IPS DF 6.9 (cell line): ENCODE data around the gene C1D.

Source experiments
- DNase-seq: peaks from one replicate; pipeline ENCODE4 v3.0.0-alpha.2; 2013; ENCODE audit warnings: low read depth, low spot score
- H3K27ac ChIP-seq: one replicate; pipeline ENCODE4 v1.5.1; 2013; ENCODE audit warnings: low read length, control low read depth
- H3K27me3 ChIP-seq: 2 replicates; pipeline ENCODE4 v1.6.1; 2013; ENCODE audit warnings: mild to moderate bottlenecking, low read length; ENCODE audit not compliant: control insufficient read depth, insufficient read depth
- H3K36me3 ChIP-seq: 2 replicates; pipeline ENCODE4 v1.6.1; 2013; ENCODE audit warnings: low read length; ENCODE audit not compliant: control insufficient read depth, insufficient read depth
- H3K4me1 ChIP-seq: 2 replicates; pipeline ENCODE4 v1.6.1; 2013; ENCODE audit warnings: low read length; ENCODE audit not compliant: control insufficient read depth, insufficient read depth
- H3K4me3 ChIP-seq: 2 replicates; pipeline ENCODE4 v1.5.1; 2013; ENCODE audit warnings: mild to moderate bottlenecking, low read length
- H3K9me3 ChIP-seq: 2 replicates; pipeline ENCODE4 v1.6.1; 2013; ENCODE audit warnings: low read length, inconsistent platforms; ENCODE audit not compliant: control insufficient read depth, insufficient read depth
- WGBS: extraction: QIAGEN DNeasy Blood & Tissue Kit; methylation state at CpG from one replicate; pipeline ENCODE4 v1.1.7; 2013; ENCODE audit warnings: mixed read lengths, missing lambda C conversion rate; ENCODE audit not compliant: insufficient read length, insufficient coverage; 5-methylcytosine and 5-hydroxymethylcytosine counted together

Gene C1D

DNA sequence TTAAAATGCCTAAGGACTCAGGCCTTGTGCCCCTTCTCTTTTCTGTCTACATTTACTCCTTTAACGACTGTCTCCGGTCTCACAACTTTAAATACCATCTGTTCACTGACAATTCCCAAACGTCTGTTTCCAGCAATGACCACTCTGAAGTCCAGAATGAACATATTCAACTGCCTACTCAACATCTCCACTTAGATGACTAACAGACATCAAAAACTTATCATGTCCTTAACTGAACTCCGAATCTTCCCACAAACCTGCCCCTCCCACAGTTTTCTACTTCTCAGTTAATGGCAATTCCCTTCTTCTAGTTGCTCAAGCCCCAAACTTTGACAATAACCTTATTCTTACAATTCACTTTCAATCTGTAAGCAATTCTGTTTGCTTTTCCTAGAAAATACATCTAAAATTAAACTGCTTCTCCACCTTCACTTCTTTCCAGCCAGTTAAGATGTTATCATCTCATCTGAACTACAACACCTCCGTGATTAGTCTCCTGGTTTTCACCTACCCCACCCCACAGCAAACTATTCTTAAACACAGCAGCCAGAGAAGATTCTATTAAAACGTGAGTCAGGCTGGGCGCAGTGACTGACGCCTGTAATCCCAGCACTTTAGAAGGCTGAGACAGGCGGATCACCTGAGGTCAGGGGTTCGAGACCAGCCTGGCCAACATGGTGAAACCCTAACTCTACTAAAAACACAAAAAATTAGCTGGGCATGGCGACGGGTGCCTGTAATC, 2.8 kb downstream of the C1D start:
- DNase-seq: no peak
- no peak overlapping the region for H3K27ac ChIP-seq
- H3K36me3 ChIP-seq: no peaks in the 10 kb centered on the region
- H3K4me1 ChIP-seq: peaks cover 3% of the 10 kb centered on the region; the same call in 1 of the 2 replicates
- H3K4me3 ChIP-seq: no peak overlapping the region
- no peaks in the 10 kb centered on the region for H3K27me3 ChIP-seq
- no CpG with 5 or more reads among the region's 12 CpGs for WGBS
- no peaks in the 10 kb centered on the region for H3K9me3 ChIP-seq

GRCh38 chr2:68057658-68058396, 5.0 kb downstream of the C1D start:
- DNase-seq: no peak
- Histone ChIP-seq H3K9me3 (no peaks in the 10 kb centered on the region), H3K4me1 (no peaks in the 10 kb centered on the region), H3K4me3 (no peak overlapping the region), H3K36me3 (no peaks in the 10 kb centered on the region), H3K27me3 (no peaks in the 10 kb centered on the region), H3K27ac (no peak overlapping the region)
- WGBS: 100% methylated on average over 1 of the region's 3 CpGs

GRCh38 chr2:68052717-68053422, 9.9 kb downstream of the C1D start:
- H3K36me3 ChIP-seq: no peaks in the 10 kb centered on the region
- DNase-seq: no peak
- no peak overlapping the region for H3K27ac ChIP-seq

DNA sequence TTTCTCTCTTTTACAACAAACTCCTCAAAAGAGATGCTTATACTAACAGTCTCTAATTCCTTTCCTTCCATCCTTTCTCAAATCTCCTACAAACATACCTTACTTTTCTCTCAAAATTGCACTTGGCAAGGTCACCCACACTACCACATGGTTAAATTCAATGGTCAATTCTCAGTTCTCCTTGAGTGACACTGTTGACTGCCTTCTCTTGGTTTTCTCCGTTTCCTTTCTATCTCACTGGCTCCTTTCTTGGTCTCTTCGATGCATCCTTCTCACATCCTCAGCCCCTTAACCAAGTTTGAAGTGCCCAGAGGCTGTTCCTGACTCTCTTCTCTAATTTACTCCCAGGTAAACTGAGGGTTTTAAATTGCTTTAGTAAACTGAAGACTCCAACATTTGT, 12.5 kb downstream of the C1D start:
- Histone ChIP-seq H3K27ac (no peak overlapping the region), H3K27me3 (no peaks in the 10 kb centered on the region), H3K4me1 (no peaks in the 10 kb centered on the region), H3K9me3 (no peaks in the 10 kb centered on the region), H3K4me3 (no peak overlapping the region), H3K36me3 (no peaks in the 10 kb centered on the region)
- WGBS: no CpG with 5 or more reads among the region's 2 CpGs
- no peak for DNase-seq

More at GRCh38 chr2:68052717-68053422, 9.9 kb downstream of the C1D start:
- Histone ChIP-seq H3K9me3 (no peaks in the 10 kb centered on the region), H3K27me3 (no peaks in the 10 kb centered on the region), H3K4me1 (no peaks in the 10 kb centered on the region), H3K4me3 (no peak overlapping the region)
- no CpG with 5 or more reads among the region's 6 CpGs for WGBS

- no peaks in the 10 kb centered on the region for H3K36me3 ChIP-seq
- DNase-seq: no peak
- H3K4me3 ChIP-seq: no peak overlapping the region
- WGBS: no CpG with 5 or more reads among the region's 4 CpGs
- no peak overlapping the region for H3K27ac ChIP-seq
- H3K4me1 ChIP-seq: no peaks in the 10 kb centered on the region
- no peaks in the 10 kb centered on the region for H3K9me3 ChIP-seq
- no peaks in the 10 kb centered on the region for H3K27me3 ChIP-seq
These were observed 16.1 kb downstream of the C1D start for GRCh38 chr2:68046642-68047240.

DNA sequence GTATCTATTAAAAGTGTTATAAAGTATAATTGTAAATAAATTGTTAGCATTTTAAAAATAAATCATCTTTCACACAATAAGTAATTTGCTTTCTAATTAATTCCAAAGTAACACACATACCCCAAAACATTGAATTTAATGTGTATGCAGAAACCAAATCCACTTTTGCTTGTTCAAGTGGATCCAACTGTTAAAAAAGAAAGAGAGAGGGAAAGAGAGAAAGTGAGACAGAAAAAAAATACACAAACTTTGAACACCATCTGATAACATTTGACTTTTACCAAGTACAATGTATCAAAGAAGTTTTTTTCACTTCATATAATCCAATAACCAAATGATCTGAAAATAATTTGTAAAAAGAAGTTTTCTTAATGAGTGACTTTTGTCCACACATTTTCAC, 16.6 kb downstream of the C1D start:
- Histone ChIP-seq H3K4me3 (no peak overlapping the region), H3K27ac (no peak overlapping the region), H3K4me1 (no peaks in the 10 kb centered on the region), H3K27me3 (no peaks in the 10 kb centered on the region), H3K36me3 (no peaks in the 10 kb centered on the region), H3K9me3 (no peaks in the 10 kb centered on the region)
- no peak for DNase-seq

DNA sequence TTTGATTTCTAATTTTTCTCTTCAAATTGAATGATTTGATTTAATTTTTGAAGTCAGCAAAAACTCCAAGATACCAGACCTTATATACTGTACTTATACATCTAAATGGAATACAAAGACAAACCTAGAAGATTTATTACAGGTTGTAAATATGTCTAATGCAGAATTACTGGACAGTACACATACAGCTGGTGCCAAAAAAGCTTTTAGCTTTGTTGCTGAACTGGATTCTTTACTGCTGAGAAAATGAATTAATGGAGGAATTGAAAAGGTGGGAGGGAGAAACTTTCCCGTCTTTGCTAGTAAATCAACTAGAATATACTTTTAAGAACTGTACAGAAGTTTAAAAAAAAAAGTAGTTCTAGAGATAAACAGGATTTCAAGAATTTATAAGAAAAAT, 17.5 kb downstream of the C1D start:
- no CpG with 5 or more reads among the region's 1 CpG for WGBS
- Histone ChIP-seq H3K27me3 (no peaks in the 10 kb centered on the region), H3K9me3 (no peaks in the 10 kb centered on the region), H3K4me3 (no peak overlapping the region), H3K4me1 (no peaks in the 10 kb centered on the region), H3K36me3 (no peaks in the 10 kb centered on the region), H3K27ac (no peak overlapping the region)
- no peak for DNase-seq

- Histone ChIP-seq H3K27ac (no peak overlapping the region), H3K36me3 (no peaks in the 10 kb centered on the region), H3K4me3 (no peak overlapping the region), H3K27me3 (no peaks in the 10 kb centered on the region), H3K4me1 (no peaks in the 10 kb centered on the region), H3K9me3 (no peaks in the 10 kb centered on the region)
- no peak for DNase-seq
- WGBS: no CpG with 5 or more reads among the region's 6 CpGs
These were observed 18.7 kb downstream of the C1D start for GRCh38 chr2:68044099-68044498.

DNA sequence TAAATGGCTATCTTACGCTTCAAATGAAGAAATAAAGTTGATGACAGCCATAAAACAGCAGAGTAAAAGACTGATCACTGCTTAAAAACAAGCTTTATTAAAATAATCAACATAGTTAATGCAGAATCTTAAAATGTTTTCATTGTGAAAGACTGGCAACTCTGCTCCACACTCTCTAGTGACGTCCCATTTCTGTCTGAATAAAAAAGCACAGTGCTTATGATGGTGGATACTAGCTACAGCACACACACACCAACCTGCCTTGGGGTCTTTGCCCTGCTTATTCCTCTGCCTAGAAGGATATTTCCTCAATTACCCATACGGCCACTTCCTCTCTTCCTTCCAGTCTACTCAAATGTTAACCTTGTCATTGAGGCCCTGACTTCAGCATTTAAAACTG, 19.1 kb downstream of the C1D start:
- WGBS: no CpG with 5 or more reads among the region's 3 CpGs
- Histone ChIP-seq H3K27ac (no peak overlapping the region), H3K9me3 (no peaks in the 10 kb centered on the region), H3K4me1 (no peaks in the 10 kb centered on the region), H3K4me3 (no peak overlapping the region), H3K36me3 (no peaks in the 10 kb centered on the region), H3K27me3 (no peaks in the 10 kb centered on the region)
- no peak for DNase-seq

GRCh38 chr2:68043032-68043431, 19.8 kb downstream of the C1D start:
- no peak for DNase-seq
- Histone ChIP-seq H3K9me3 (no peaks in the 10 kb centered on the region), H3K27ac (no peak overlapping the region), H3K4me3 (no peak overlapping the region), H3K4me1 (no peaks in the 10 kb centered on the region), H3K27me3 (no peaks in the 10 kb centered on the region), H3K36me3 (no peaks in the 10 kb centered on the region)
- no CpG with 5 or more reads among the region's 5 CpGs for WGBS
